Measurements from ENCODE around the gene ADGRB2. TPM values are rescaled to one million over a fixed set of nuclear protein-coding genes. Genes with fewer than 3 reads are reported as not detected.
"Not testable (repeated sequence)": the region's sequence is repeated elsewhere in the genome, so short reads cannot be mapped to it uniquely, and the experiment has no call there.

Gene ADGRB2
- total RNA-seq, 6 donors from 2014 or later, result 0.34 to 1.9 (median 1.1) TPM

GRCh38 chr1:31707711-31708110 is 56.4 kb downstream of the ADGRB2 start:
- Histone ChIP-seq H3K27ac (no peak overlapping the region), H3K27me3 (peaks cover 0 to 13% (median 5%) of the 10 kb centered on the region in 4 donors)
- 24 to 31% methylated on average over 5 of the region's 5 CpGs for WGBS, 2 donors

DNA sequence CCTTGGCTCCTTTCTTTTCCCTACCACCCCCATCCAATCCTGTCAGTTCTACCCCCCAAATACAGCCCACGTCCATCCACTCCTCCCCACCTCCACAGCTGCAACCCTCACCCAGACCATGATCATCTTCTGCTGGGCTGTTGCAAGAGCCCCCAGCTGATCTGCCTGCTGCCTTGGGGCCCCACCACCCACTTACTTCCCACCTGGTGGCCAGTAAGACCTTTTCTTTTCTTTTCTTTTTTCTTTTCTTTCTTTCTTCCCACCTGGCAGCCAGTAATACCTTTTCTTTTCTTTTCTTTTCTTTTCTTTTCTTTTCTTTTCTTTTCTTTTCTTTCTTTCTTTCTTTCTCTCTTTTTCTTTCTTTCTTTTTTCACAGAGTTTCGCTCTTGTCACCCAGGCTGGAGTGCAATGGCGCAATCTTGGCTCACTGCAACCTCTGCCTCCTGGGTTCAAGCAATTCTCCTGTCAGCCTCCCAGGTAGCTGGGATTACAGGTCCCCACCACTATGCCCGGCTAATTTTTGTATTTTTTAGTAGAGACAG is 57.0 kb downstream of the ADGRB2 start:
- not testable (repeated sequence) for H3K9me3 ChIP-seq; ATAC-seq (ENCODE audit: low FRiP score in 2 of 2); H3K4me3 ChIP-seq; H3K27ac ChIP-seq; DNase-seq; H3K36me3 ChIP-seq
- Histone ChIP-seq H3K27me3 (peaks cover 0 to 13% (median 5%) of the 10 kb centered on the region in 4 donors), H3K4me1 (peaks cover 16 to 27% (median 17%) of the 10 kb centered on the region in 4 donors)
- WGBS, 2 donors, result 69 to 70% methylated on average over 4 of the region's 4 CpGs

More at GRCh38 chr1:31707711-31708110, 56.4 kb downstream of the ADGRB2 start:
- ATAC-seq (ENCODE audit: low FRiP score in 2 of 2) (no peak), DNase-seq (no peak)
- Histone ChIP-seq H3K36me3 (no peaks in the 10 kb centered on the region), H3K9me3 (no peaks in the 10 kb centered on the region), H3K4me3 (no peak overlapping the region), H3K4me1 (peaks cover 16 to 27% (median 17%) of the 10 kb centered on the region in 4 donors)
- TF ChIP-seq CTCF (IDR thresholded peaks at IDR 0.05) (no peak), EP300 (IDR thresholded peaks at IDR 0.05) (no peak)

DNA sequence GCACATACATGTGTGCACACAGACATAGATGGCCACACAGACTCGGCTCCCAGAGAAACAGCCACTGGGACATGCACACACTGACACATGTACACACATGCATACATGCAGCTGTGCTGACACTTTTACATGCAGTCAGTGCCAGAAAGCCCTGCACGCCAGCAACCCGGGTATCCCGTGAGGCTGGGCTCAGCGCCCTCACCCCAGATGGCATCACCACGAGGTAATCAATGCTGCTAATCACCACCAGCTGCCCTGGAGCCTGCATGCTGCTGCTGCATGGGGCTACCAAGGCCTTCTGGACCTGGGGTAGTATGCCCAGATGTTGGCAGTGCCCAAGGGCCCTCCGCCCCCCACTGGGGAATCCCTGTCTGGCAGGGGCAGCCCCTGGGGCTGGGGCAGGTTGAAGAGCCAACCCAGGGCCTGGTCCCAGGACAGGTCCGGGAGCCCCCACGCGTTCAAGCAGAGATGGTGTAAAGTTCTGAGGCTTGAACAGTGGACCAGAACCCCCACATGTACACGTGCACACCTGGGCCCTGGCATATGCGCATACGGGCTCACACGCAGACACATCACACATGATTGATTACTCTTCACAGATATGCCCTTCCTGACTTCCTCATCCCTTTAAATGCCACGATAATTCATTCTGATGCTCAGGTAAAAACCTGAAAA is 57.6 kb downstream of the ADGRB2 start:
- 87 to 88% methylated on average over 8 to 14 of the region's 15 CpGs for WGBS, 2 donors
- ATAC-seq (ENCODE audit: low FRiP score in 2 of 2) (no peak), DNase-seq (no peak)
- no peaks in the 10 kb centered on the region for H3K9me3 ChIP-seq
- peaks cover 16 to 27% (median 17%) of the 10 kb centered on the region in 4 donors for H3K4me1 ChIP-seq
- no peak overlapping the region for H3K27ac ChIP-seq
- no peak overlapping the region for H3K4me3 ChIP-seq
- TF ChIP-seq CTCF (IDR thresholded peaks at IDR 0.05) (no peak), POLR2A (IDR thresholded peaks at IDR 0.05) (no peak), POLR2AphosphoS5 (IDR thresholded peaks at IDR 0.05) (no peak), EP300 (IDR thresholded peaks at IDR 0.05) (no peak)
- peaks cover 0 to 13% (median 5%) of the 10 kb centered on the region in 4 donors for H3K27me3 ChIP-seq
- H3K36me3 ChIP-seq, result no peaks in the 10 kb centered on the region

GRCh38 chr1:31705080-31705866 is 58.9 kb downstream of the ADGRB2 start:
- H3K27me3 ChIP-seq, result peaks cover 0 to 13% (median 5%) of the 10 kb centered on the region in 4 donors
- no peaks in the 10 kb centered on the region for H3K36me3 ChIP-seq
- H3K4me3 ChIP-seq, result peak overlapping the region in 2 of 4 donors; percentile 36 to 46
- peak overlapping the region; percentile 65 to 85 (median 76) for H3K27ac ChIP-seq
- TF ChIP-seq CTCF (IDR thresholded peaks at IDR 0.05), result peak in 2 of 6 experiments; percentile 12 to 19
- TF ChIP-seq EP300 (IDR thresholded peaks at IDR 0.05), result no peak
- TF ChIP-seq POLR2A (IDR thresholded peaks at IDR 0.05), result no peak
- no peak for TF ChIP-seq POLR2AphosphoS5 (IDR thresholded peaks at IDR 0.05)
- H3K4me1 ChIP-seq, result peaks cover 20 to 32% (median 23%) of the 10 kb centered on the region in 4 donors
- WGBS, 2 donors, result 32 to 37% methylated on average over 12 to 23 of the region's 23 CpGs
- no peaks in the 10 kb centered on the region for H3K9me3 ChIP-seq
- peak in 1 of 2 donors; percentile 16 for ATAC-seq (ENCODE audit: low FRiP score in 2 of 2)
- peak; percentile 48 to 85 for DNase-seq

Measured in upper lobe of left lung (tissue), 6 donors.